ENCODE results near the gene COBL. TPM values are rescaled to one million over a fixed set of nuclear protein-coding genes. Genes with fewer than 3 reads are reported as not detected.

The COBL gene
- total and polyA plus RNA-seq, 2 experiments from 2014 or later, result not detected

GRCh38 chr7:50980411-50980810, 336.2 kb downstream of the COBL start:
- H3K79me2 ChIP-seq (ENCODE audit: insufficient read depth), result no peaks in the 10 kb centered on the region
- no peaks in the 10 kb centered on the region for H3K9me2 ChIP-seq (ENCODE audit: insufficient read depth)
- H3K9me3 ChIP-seq (ENCODE audit: low read depth), result no peaks in the 10 kb centered on the region
- no peaks in the 10 kb centered on the region for H3K36me3 ChIP-seq (ENCODE audit: low read depth)
- H2AFZ ChIP-seq, result no peak overlapping the region
- no peak overlapping the region for H3K9ac ChIP-seq
- no peak overlapping the region for H3K4me2 ChIP-seq (ENCODE audit: unreplicated experiment)
- no peak for DNase-seq
- H3K4me1 ChIP-seq (ENCODE audit: insufficient read depth), result no peaks in the 10 kb centered on the region
- WGBS, 2 experiments (ENCODE audit: low coverage in 1 of 2, low lambda C conversion rate in 2 of 2, missing lambda C conversion rate in 2 of 2), result 82 to 90% methylated on average over 3 of the region's 3 CpGs
- H3K27me3 ChIP-seq (replicated peaks; ENCODE audit: insufficient read depth), result 0 out of 2 replicates have a peak, but pooled peaks cover 15% of the 10 kb centered on the region
- no peak for TF ChIP-seq EZH2phosphoT487 (IDR thresholded peaks at IDR 0.05; ENCODE audit: insufficient read depth, low read depth)
- no peak for TF ChIP-seq EZH2 (IDR thresholded peaks at IDR 0.05; ENCODE audit: insufficient read depth, poor library complexity, severe bottlenecking)
- no peak overlapping the region for H3K27ac ChIP-seq
- no peaks in the 10 kb centered on the region for H3F3A ChIP-seq (ENCODE audit: insufficient read depth)
- in situ Hi-C loops (cut with MboI), result no loop called here
- H3K4me3 ChIP-seq, result no peak overlapping the region
- no peaks in the 10 kb centered on the region for H4K20me1 ChIP-seq (ENCODE audit: insufficient read depth)

- Histone ChIP-seq H3K9me3 (ENCODE audit: low read depth) (no peaks in the 10 kb centered on the region), H3K9ac (no peak overlapping the region), H3K27ac (no peak overlapping the region), H4K20me1 (ENCODE audit: insufficient read depth) (no peaks in the 10 kb centered on the region), H3K9me2 (ENCODE audit: insufficient read depth) (no peaks in the 10 kb centered on the region), H2AFZ (no peak overlapping the region), H3K4me3 (no peak overlapping the region), H3K4me1 (ENCODE audit: insufficient read depth) (no peaks in the 10 kb centered on the region), H3K27me3 (replicated peaks; ENCODE audit: insufficient read depth) (0 out of 2 replicates have a peak, but pooled peaks cover 15% of the 10 kb centered on the region), H3K36me3 (ENCODE audit: low read depth) (no peaks in the 10 kb centered on the region), H3K4me2 (ENCODE audit: unreplicated experiment) (no peak overlapping the region), H3K79me2 (ENCODE audit: insufficient read depth) (no peaks in the 10 kb centered on the region), H3F3A (ENCODE audit: insufficient read depth) (no peaks in the 10 kb centered on the region)
- WGBS, 2 experiments (ENCODE audit: low coverage in 1 of 2, low lambda C conversion rate in 2 of 2, missing lambda C conversion rate in 2 of 2), result 40 to 41% methylated on average over 2 of the region's 2 CpGs
- in situ Hi-C loops (cut with MboI), result no loop called here
- peak; percentile 8 for DNase-seq
- no peak for TF ChIP-seq EZH2phosphoT487 (IDR thresholded peaks at IDR 0.05; ENCODE audit: insufficient read depth, low read depth)
Observed at GRCh38 chr7:50978633-50979215, 337.9 kb downstream of the COBL start.

- Histone ChIP-seq H3K9ac (no peak overlapping the region), H3K27ac (no peak overlapping the region), H3K4me3 (no peak overlapping the region), H3K9me3 (ENCODE audit: low read depth) (no peaks in the 10 kb centered on the region), H3K36me3 (ENCODE audit: low read depth) (no peaks in the 10 kb centered on the region), H3K4me2 (ENCODE audit: unreplicated experiment) (no peak overlapping the region), H3K27me3 (replicated peaks; ENCODE audit: insufficient read depth) (peaks cover 15% of the 10 kb centered on the region; the same call in 1 of the 2 replicates), H2AFZ (no peak overlapping the region), H4K20me1 (ENCODE audit: insufficient read depth) (no peaks in the 10 kb centered on the region), H3F3A (ENCODE audit: insufficient read depth) (no peaks in the 10 kb centered on the region), H3K79me2 (ENCODE audit: insufficient read depth) (no peaks in the 10 kb centered on the region), H3K9me2 (ENCODE audit: insufficient read depth) (no peaks in the 10 kb centered on the region), H3K4me1 (ENCODE audit: insufficient read depth) (no peaks in the 10 kb centered on the region)
- 17 to 33% methylated on average over 1 of the region's 1 CpG for WGBS, 2 experiments (ENCODE audit: low coverage in 1 of 2, low lambda C conversion rate in 2 of 2, missing lambda C conversion rate in 2 of 2)
- in situ Hi-C loops (cut with MboI), result no loop called here
- no peak for DNase-seq
- TF ChIP-seq EZH2phosphoT487 (IDR thresholded peaks at IDR 0.05; ENCODE audit: insufficient read depth, low read depth), result no peak
- TF ChIP-seq EZH2 (IDR thresholded peaks at IDR 0.05; ENCODE audit: insufficient read depth, poor library complexity, severe bottlenecking), result no peak
Observed at GRCh38 chr7:50977421-50977820, 339.2 kb downstream of the COBL start.

GRCh38 chr7:50976064-50976463, 340.5 kb downstream of the COBL start:
- H3K4me1 ChIP-seq (ENCODE audit: insufficient read depth), result no peaks in the 10 kb centered on the region
- no peaks in the 10 kb centered on the region for H4K20me1 ChIP-seq (ENCODE audit: insufficient read depth)
- H3K36me3 ChIP-seq (ENCODE audit: low read depth), result no peaks in the 10 kb centered on the region
- TF ChIP-seq EZH2 (IDR thresholded peaks at IDR 0.05; ENCODE audit: insufficient read depth, poor library complexity, severe bottlenecking) (no peak), EZH2phosphoT487 (IDR thresholded peaks at IDR 0.05; ENCODE audit: insufficient read depth, low read depth) (no peak)
- no peak overlapping the region for H2AFZ ChIP-seq
- DNase-seq, result no peak
- no peaks in the 10 kb centered on the region for H3K9me2 ChIP-seq (ENCODE audit: insufficient read depth)
- no peaks in the 10 kb centered on the region for H3K9me3 ChIP-seq (ENCODE audit: low read depth)
- no peak overlapping the region for H3K4me2 ChIP-seq (ENCODE audit: unreplicated experiment)
- no peak overlapping the region for H3K9ac ChIP-seq
- no peak overlapping the region for H3K4me3 ChIP-seq
- WGBS, 2 experiments (ENCODE audit: low coverage in 1 of 2, low lambda C conversion rate in 2 of 2, missing lambda C conversion rate in 2 of 2), result 45 to 55% methylated on average over 4 of the region's 4 CpGs
- peaks cover 14% of the 10 kb centered on the region; the same call in 1 of the 2 replicates for H3K27me3 ChIP-seq (replicated peaks; ENCODE audit: insufficient read depth)
- in situ Hi-C loops (cut with MboI), result no loop called here
- no peaks in the 10 kb centered on the region for H3K79me2 ChIP-seq (ENCODE audit: insufficient read depth)
- no peaks in the 10 kb centered on the region for H3F3A ChIP-seq (ENCODE audit: insufficient read depth)
- H3K27ac ChIP-seq, result no peak overlapping the region

Data from GM23248 (cell line).